ENCODE measurements around the gene SDHD.

- TF ChIP-seq ZFP3 (CRISPR knock-in tag; IDR thresholded peaks at IDR 0.05) (no peak), PATZ1 (CRISPR knock-in tag; IDR thresholded peaks at IDR 0.05; ENCODE audit: borderline replicate concordance) (no peak), PPARA (CRISPR knock-in tag; IDR thresholded peaks at IDR 0.05; ENCODE audit: borderline replicate concordance) (no peak), ZFP30 (CRISPR knock-in tag; IDR thresholded peaks at IDR 0.05) (no peak), TOX (CRISPR knock-in tag; IDR thresholded peaks at IDR 0.05; ENCODE audit: borderline replicate concordance) (no peak), RARB (CRISPR knock-in tag; IDR thresholded peaks at IDR 0.05) (no peak), BACH2 (CRISPR knock-in tag; IDR thresholded peaks at IDR 0.05; ENCODE audit: borderline replicate concordance) (no peak), POU6F1 (CRISPR knock-in tag; IDR thresholded peaks at IDR 0.05; ENCODE audit: borderline replicate concordance, low read depth) (no peak), CSDC2 (CRISPR knock-in tag; IDR thresholded peaks at IDR 0.05) (no peak), CSRNP3 (CRISPR knock-in tag; IDR thresholded peaks at IDR 0.05) (no peak)
Observed at GRCh38 chr11:112042961-112043304, 43.7 kb upstream of the SDHD start.
